CD4-positive, alpha-beta T cell (primary cell): ENCODE data around the gene PICALM. TPM values are rescaled to one million over a fixed set of nuclear protein-coding genes. Genes with fewer than 3 reads are reported as not detected.

Source experiments
- ATAC-seq: fragments of 200-7000 bp; cut with Tn5 transposase; one replicate; pipeline ENCODE4 v1.10.0; 2022; ENCODE audit warnings: mild to moderate bottlenecking; ENCODE audit not compliant: poor library complexity
- CTCF ChIA-PET: fragments of 350-600 bp; sonication (Branson Sonifier 250); formaldehyde crosslinking; loops from one replicate; lab custom pipeline; 2021; ENCODE audit warnings: antibody characterized with exemption, inconsistent platforms; lab: Charles Lee
- POLR2A ChIA-PET: fragments of 350-600 bp; sonication (Branson Sonifier 250); formaldehyde crosslinking; loops from one replicate; lab custom pipeline; 2021; ENCODE audit warnings: antibody characterized with exemption, inconsistent platforms; lab: Charles Lee
- DNase-seq, 14 experiments: peaks; one replicate each; pipeline ENCODE4 v3.0.0-alpha.2; 2013 to 2020; ENCODE audit warnings: mixed read lengths in 2 of 14
- H3K27ac ChIP-seq, 2 donors: one replicate each; pipeline versions ENCODE4 v1.5.1 to v1.7.0; 2013; ENCODE audit warnings: low read length in 2 of 2, low read depth in 1 of 2, mild to moderate bottlenecking in 1 of 2
- H3K27me3 ChIP-seq, 2 experiments: 1 replicate in 1 of 2; 2 replicates in 1 of 2; pipeline versions ENCODE4 v1.6.1 to v1.7.0; 2013; ENCODE audit warnings: low read length in 2 of 2, control low read depth in 1 of 2, mild to moderate bottlenecking in 1 of 2, moderate library complexity in 1 of 2; ENCODE audit not compliant: insufficient read depth in 2 of 2, control insufficient read depth in 1 of 2
- H3K36me3 ChIP-seq: one replicate; pipeline ENCODE4 v1.6.1; 2013; ENCODE audit warnings: low read length, control low read depth; ENCODE audit not compliant: insufficient read depth
- H3K4me1 ChIP-seq: one replicate; pipeline ENCODE4 v1.6.1; 2013; ENCODE audit warnings: low read length, control low read depth; ENCODE audit not compliant: insufficient read depth
- H3K4me3 ChIP-seq: one replicate; pipeline ENCODE4 v1.5.1; 2013; ENCODE audit warnings: mild to moderate bottlenecking, low read length, moderate library complexity
- H3K9me3 ChIP-seq, 2 experiments: 1 replicate in 1 of 2; 2 replicates in 1 of 2; pipeline versions ENCODE4 v1.6.1 to v1.7.0; 2013; ENCODE audit warnings: low read length in 2 of 2, mild to moderate bottlenecking in 2 of 2, control low read depth in 1 of 2, moderate library complexity in 1 of 2; ENCODE audit not compliant: control insufficient read depth in 1 of 2, insufficient read depth in 1 of 2
- H3K27ac Mint-ChIP-seq: one replicate; pipeline ENCODE4 v1.8.0; 2020; ENCODE audit warnings: mixed read lengths
- H3K27me3 Mint-ChIP-seq: one replicate; pipeline ENCODE4 v1.8.0; 2021; ENCODE audit warnings: mixed read lengths
- H3K36me3 Mint-ChIP-seq: one replicate; pipeline ENCODE4 v1.8.0; 2021; ENCODE audit warnings: low read depth, mixed read lengths
- H3K4me1 Mint-ChIP-seq: one replicate; pipeline ENCODE4 v1.8.0; 2021; ENCODE audit warnings: low read depth, mixed read lengths
- H3K4me3 Mint-ChIP-seq: one replicate; pipeline ENCODE4 v1.8.0; 2020; ENCODE audit warnings: mild to moderate bottlenecking, mixed read lengths
- H3K9me3 Mint-ChIP-seq: one replicate; pipeline ENCODE4 v1.8.0; 2020; ENCODE audit warnings: mixed read lengths
- CTCF ChIP-seq: fragments of 200-600 bp; IDR thresholded peaks from one replicate; pipeline ENCODE4 v1.8.0; 2022; ENCODE audit warnings: antibody characterized with exemption, mild to moderate bottlenecking
- intact Hi-C, 2 experiments: fragments of 100-400 bp; cut with DNase I in 1 of 2; cut with micrococcal nuclease in 1 of 2; formaldehyde crosslinking; loops; one replicate each; pipeline versions ENCODE4 v1.15.1 to v1.9.0; 2023 to 2025; cut with DNase I, micrococcal nuclease
- total RNA-seq, 174 experiments: library from RNA in 2 of 174; stranded (reverse) in 2 of 174; gene quantifications; one replicate each; pipeline ENCODE4 v1.2.3 and lab custom pipeline; 2021 to 2026

PICALM gene
- total RNA-seq, 2 experiments from 2014 or later: 73.3 to 77.3 TPM

GRCh38 chr11:85977751-85978160 is 91.1 kb downstream of the PICALM start:
- H3K9me3 ChIP-seq: no peaks in the 10 kb centered on the region
- Mint-ChIP-seq H3K27ac (no peak overlapping the region), H3K36me3 (peaks cover 84% of the 10 kb centered on the region), H3K4me3 (no peak overlapping the region), H3K27me3 (no peaks in the 10 kb centered on the region), H3K9me3 (no peaks in the 10 kb centered on the region), H3K4me1 (peaks cover 11% of the 10 kb centered on the region)
- intact Hi-C loops: no loop called here
- H3K36me3 ChIP-seq: peaks cover 81% of the 10 kb centered on the region
- DNase-seq (no peak), ATAC-seq (no peak)
- no peaks in the 10 kb centered on the region for H3K4me1 ChIP-seq
- CTCF ChIA-PET: interaction anchor here (0.6 kb wide), 1 partner anchor 11 kb away, joined by 3 read pairs; no protein-coding TSS in a partner anchor
- no peak overlapping the region for H3K4me3 ChIP-seq
- H3K27ac ChIP-seq: no peak overlapping the region
- POLR2A ChIA-PET: no interaction called here
- TF ChIP-seq CTCF: no peak
- no peaks in the 10 kb centered on the region for H3K27me3 ChIP-seq

- intact Hi-C loops: no loop called here
- H3K4me1 ChIP-seq: no peaks in the 10 kb centered on the region
- Mint-ChIP-seq H3K27ac (no peak overlapping the region), H3K36me3 (peaks cover 85% of the 10 kb centered on the region), H3K27me3 (no peaks in the 10 kb centered on the region), H3K9me3 (no peaks in the 10 kb centered on the region), H3K4me3 (no peak overlapping the region), H3K4me1 (peaks cover 11% of the 10 kb centered on the region)
- ChIA-PET POLR2A (no interaction called here), CTCF (no interaction called here)
- H3K36me3 ChIP-seq: peaks cover 86% of the 10 kb centered on the region
- H3K27ac ChIP-seq: no peak overlapping the region
- H3K4me3 ChIP-seq: no peak overlapping the region
- ATAC-seq (no peak), DNase-seq (no peak)
- H3K27me3 ChIP-seq: no peaks in the 10 kb centered on the region
- no peak for TF ChIP-seq CTCF
- no peaks in the 10 kb centered on the region for H3K9me3 ChIP-seq
Measured at GRCh38 chr11:85976525-85976924, 92.4 kb downstream of the PICALM start.

- POLR2A ChIA-PET: interaction anchor here (0.9 to 1.6 kb wide), 2 partner anchors 15 to 86 kb away, joined by 3 to 5 read pairs; no protein-coding TSS in a partner anchor
- Mint-ChIP-seq H3K36me3 (peaks cover 96% of the 10 kb centered on the region), H3K4me3 (no peak overlapping the region), H3K27ac (no peak overlapping the region), H3K9me3 (no peaks in the 10 kb centered on the region), H3K27me3 (no peaks in the 10 kb centered on the region), H3K4me1 (peaks cover 25% of the 10 kb centered on the region)
- no peak for TF ChIP-seq CTCF
- H3K27me3 ChIP-seq: no peaks in the 10 kb centered on the region
- H3K27ac ChIP-seq: no peak overlapping the region
- H3K4me3 ChIP-seq: no peak overlapping the region
- H3K36me3 ChIP-seq: peaks cover 84% of the 10 kb centered on the region
- no peaks in the 10 kb centered on the region for H3K4me1 ChIP-seq
- no peaks in the 10 kb centered on the region for H3K9me3 ChIP-seq
- CTCF ChIA-PET: no interaction called here
- no peak for DNase-seq
- ATAC-seq: no peak
- intact Hi-C loops: no loop called here
Measured at GRCh38 chr11:85974122-85974521, 94.8 kb downstream of the PICALM start.
